ENCODE data around the gene PKD1L1.
A peak's percentile ranks its signal among the peaks of the same experiment; 100 is the strongest.
"Not testable (repeated sequence)": the region's sequence is repeated elsewhere in the genome, so short reads cannot be mapped to it uniquely, and the experiment has no call there.

Gene PKD1L1

GRCh38 chr7:47814905-47815613 lies 133.2 kb downstream of the PKD1L1 start:
- DNase-seq (ENCODE audit: low spot score) = no peak

GRCh38 chr7:47813620-47814260 lies 134.5 kb downstream of the PKD1L1 start:
- DNase-seq (ENCODE audit: low spot score) = no peak

- DNase-seq (ENCODE audit: low spot score) = peak; percentile 55
Measured at GRCh38 chr7:47812429-47813136, 135.7 kb downstream of the PKD1L1 start.

GRCh38 chr7:47811632-47812380 lies 136.5 kb downstream of the PKD1L1 start:
- peak; percentile 14 for DNase-seq (ENCODE audit: low spot score)

- DNase-seq (ENCODE audit: low spot score) = no peak
Measured at GRCh38 chr7:47809387-47809786, 138.9 kb downstream of the PKD1L1 start.

GRCh38 chr7:47808321-47808720 lies 139.9 kb downstream of the PKD1L1 start:
- no peak for DNase-seq (ENCODE audit: low spot score)

- DNase-seq (ENCODE audit: low spot score) = no peak
Measured at GRCh38 chr7:47807756-47808155, 140.5 kb downstream of the PKD1L1 start.

- no peak for DNase-seq (ENCODE audit: low spot score)
Measured at GRCh38 chr7:47807126-47807525, 141.1 kb downstream of the PKD1L1 start.

GRCh38 chr7:47806701-47807103 lies 141.6 kb downstream of the PKD1L1 start:
- peak; percentile 19 for DNase-seq (ENCODE audit: low spot score)

GRCh38 chr7:47804767-47805545 lies 143.3 kb downstream of the PKD1L1 start:
- DNase-seq (ENCODE audit: low spot score) = no peak

GRCh38 chr7:47803846-47804245 lies 144.4 kb downstream of the PKD1L1 start:
- DNase-seq (ENCODE audit: low spot score) = no peak

- no peak for DNase-seq (ENCODE audit: low spot score)
Measured at GRCh38 chr7:47803025-47803424, 145.2 kb downstream of the PKD1L1 start.

- no peak for DNase-seq (ENCODE audit: low spot score)
Measured at GRCh38 chr7:47801423-47801822, 146.8 kb downstream of the PKD1L1 start.

GRCh38 chr7:47799524-47799923 lies 148.7 kb downstream of the PKD1L1 start:
- DNase-seq (ENCODE audit: low spot score) = no peak

GRCh38 chr7:47796347-47796746 lies 151.9 kb downstream of the PKD1L1 start:
- no peak for DNase-seq (ENCODE audit: low spot score)

- DNase-seq (ENCODE audit: low spot score) = no peak
Measured at GRCh38 chr7:47795631-47796030, 152.6 kb downstream of the PKD1L1 start.

- not testable (repeated sequence) for DNase-seq (ENCODE audit: low spot score)
Measured at GRCh38 chr7:47795126-47795525, 153.1 kb downstream of the PKD1L1 start.

- no peak for DNase-seq (ENCODE audit: low spot score)
Measured at GRCh38 chr7:47794016-47794415, 154.2 kb downstream of the PKD1L1 start.

- not testable (repeated sequence) for DNase-seq (ENCODE audit: low spot score)
Measured at GRCh38 chr7:47793186-47793585, 155.1 kb downstream of the PKD1L1 start.

GRCh38 chr7:47792521-47793121 lies 155.6 kb downstream of the PKD1L1 start:
- peak; percentile 28 for DNase-seq (ENCODE audit: low spot score)

- DNase-seq (ENCODE audit: low spot score) = no peak
Measured at GRCh38 chr7:47791682-47792081, 156.6 kb downstream of the PKD1L1 start.

Measured in pons (tissue), 1 donor.